ENCODE data around the gene SLC25A22.

The SLC25A22 gene

GRCh38 chr11:771617-772204, 26.4 kb downstream of the SLC25A22 start:
- DNase-seq (ENCODE audit: low read depth): no peak

- no peak for DNase-seq (ENCODE audit: low read depth)
Measured at GRCh38 chr11:770642-771616, 27.2 kb downstream of the SLC25A22 start.

DNA sequence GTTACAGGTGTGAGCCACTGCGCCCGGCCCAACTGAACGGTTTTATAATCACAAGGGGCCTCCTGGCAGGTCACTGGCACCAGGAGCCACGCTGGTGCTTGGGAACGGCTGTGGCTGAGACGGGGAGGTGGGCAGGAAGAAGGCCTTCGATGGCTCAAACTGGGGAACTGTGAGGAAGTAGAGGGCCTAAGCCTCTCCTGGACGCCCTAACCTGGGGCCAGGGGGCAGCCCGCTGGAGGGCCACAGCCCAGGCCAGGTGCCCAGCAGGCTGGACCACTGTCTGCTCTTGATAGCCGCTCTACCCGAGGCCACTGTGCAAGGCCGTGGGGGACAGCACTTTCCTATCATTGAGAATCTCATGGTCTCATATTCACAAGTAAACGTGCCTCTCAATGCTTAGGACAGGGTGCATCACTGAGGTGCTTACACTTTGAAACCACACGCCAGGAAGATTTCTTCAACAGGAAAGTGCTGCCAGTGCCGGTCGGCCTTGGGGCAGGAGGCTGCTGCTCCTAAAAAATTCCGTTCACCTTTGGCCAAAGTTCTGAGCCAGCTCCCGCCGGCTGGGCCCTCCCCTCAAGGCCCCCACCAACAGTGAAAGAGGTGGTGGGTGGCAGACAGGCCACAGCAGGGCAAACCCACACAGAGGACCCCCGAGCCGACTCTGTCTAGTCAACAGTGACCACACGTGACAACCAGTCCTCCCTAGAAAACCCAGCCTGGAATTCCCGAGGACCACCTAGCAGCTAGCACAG, 28.0 kb downstream of the SLC25A22 start:
- DNase-seq (ENCODE audit: low read depth): no peak

GRCh38 chr11:767238-767637, 30.8 kb downstream of the SLC25A22 start:
- no peak for DNase-seq (ENCODE audit: low read depth)

- no peak for DNase-seq (ENCODE audit: low read depth)
Measured at GRCh38 chr11:766936-767210, 31.2 kb downstream of the SLC25A22 start.

GRCh38 chr11:766106-766935, 31.8 kb downstream of the SLC25A22 start:
- DNase-seq (ENCODE audit: low read depth): no peak

DNA sequence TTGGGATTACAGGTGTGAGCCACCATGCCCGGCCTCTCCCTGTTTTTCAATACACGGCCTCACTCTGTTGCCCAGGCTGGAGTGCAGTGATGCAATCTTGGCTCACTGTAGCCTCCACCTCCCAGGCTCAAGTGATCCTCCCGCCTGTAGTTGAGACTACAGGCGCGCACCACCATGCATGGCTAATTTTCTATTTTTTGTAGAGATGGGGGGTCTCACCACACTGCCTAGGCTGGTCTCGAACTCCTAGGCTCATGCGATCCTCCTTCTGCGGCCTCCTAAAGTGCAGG, 32.3 kb downstream of the SLC25A22 start:
- no peak for DNase-seq (ENCODE audit: low read depth)

GRCh38 chr11:765025-765801, 32.9 kb downstream of the SLC25A22 start:
- no peak for DNase-seq (ENCODE audit: low read depth)

- DNase-seq (ENCODE audit: low read depth): no peak
Measured at GRCh38 chr11:764322-765024, 33.6 kb downstream of the SLC25A22 start.

DNA sequence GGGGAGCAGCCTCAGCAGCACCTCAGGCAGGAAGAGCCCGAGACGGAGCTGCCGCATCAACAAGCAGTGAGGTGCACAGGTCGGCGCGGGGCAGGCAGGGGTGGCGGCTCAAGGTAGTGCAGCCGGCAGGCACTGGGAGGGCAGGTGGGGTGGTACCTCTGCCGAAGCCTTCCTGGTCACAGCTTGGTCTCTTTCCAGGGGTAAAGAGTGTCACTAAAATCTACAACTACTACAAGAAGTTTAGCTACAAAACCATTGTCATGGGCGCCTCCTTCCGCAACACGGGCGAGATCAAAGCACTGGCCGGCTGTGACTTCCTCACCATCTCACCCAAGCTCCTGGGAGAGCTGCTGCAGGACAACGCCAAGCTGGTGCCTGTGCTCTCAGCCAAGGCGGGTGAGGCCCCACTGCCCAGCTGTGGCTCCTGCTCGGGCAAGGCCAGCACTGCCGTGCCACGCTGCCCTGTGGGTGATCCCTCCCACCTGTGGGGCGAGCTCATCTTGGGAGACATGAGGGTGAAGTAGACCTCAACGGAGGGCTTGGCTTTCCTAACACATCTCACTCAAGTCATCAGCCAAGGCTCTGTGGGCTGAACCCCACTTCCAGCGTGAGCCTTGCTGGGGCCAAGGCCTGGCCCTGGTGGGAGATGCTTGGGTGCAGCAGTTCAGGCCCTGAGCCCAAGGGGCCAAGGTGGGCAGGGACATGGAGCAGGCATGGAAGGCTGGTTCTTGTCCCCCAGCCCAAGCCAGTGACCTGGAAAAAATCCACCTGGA, 34.3 kb downstream of the SLC25A22 start:
- DNase-seq (ENCODE audit: low read depth): no peak

- DNase-seq (ENCODE audit: low read depth): no peak
Measured at GRCh38 chr11:763073-763463, 35.0 kb downstream of the SLC25A22 start.

DNA sequence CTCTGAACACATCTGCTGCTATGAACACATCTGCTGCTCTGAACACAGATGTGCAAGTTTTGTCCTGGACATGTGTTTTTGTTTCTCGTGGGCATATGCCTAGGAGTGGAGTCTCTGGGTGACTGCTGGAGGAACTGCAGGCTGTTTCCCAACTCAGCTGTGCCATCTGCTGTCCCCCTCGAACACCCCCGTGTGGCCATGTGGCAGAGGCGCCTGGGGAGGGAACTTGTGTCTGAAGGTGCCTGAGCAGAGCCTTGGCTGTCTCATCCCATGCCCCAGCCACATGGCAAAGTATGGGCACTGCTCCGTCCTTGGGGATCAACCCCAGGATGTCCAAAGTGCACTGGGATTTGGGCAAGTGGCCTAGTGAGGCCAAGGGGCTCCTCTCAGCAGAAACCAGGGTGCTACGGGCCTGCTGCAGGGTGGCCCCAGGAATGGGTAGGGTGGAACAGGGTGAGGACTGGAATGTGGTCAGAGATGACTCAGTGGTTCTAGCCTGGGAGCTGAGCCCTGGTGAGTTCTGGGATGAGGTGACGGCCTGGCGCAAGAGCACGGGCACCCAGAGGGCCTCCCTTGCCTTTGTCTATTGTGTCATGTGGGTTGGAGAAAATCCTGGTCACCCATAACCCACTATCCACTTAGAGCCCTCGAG, 35.5 kb downstream of the SLC25A22 start:
- peak; percentile 76 for DNase-seq (ENCODE audit: low read depth)

GRCh38 chr11:761526-762108, 36.5 kb downstream of the SLC25A22 start:
- no peak for DNase-seq (ENCODE audit: low read depth)

GRCh38 chr11:760236-760635, 37.8 kb downstream of the SLC25A22 start:
- no peak for DNase-seq (ENCODE audit: low read depth)

DNA sequence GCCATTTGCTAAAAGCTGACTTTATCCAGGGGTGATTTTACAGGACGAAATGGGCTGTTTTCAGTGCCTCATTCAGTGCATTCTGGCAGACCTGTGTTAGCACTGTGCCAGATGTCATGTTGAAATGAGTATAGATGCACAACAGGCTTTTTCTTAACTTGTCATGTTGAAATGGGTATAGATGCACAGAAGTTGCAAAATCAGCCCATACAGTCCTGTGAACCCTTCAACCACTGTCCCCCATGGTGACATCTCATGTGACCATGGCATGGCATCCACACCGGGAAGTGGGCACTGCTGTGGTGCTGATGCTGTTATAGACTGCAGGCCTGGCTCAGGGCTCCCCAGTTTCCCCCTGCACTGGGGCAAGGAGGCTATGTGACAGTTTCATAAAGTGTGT, 48.4 kb downstream of the SLC25A22 start:
- DNase-seq (ENCODE audit: low read depth): no peak

DNA sequence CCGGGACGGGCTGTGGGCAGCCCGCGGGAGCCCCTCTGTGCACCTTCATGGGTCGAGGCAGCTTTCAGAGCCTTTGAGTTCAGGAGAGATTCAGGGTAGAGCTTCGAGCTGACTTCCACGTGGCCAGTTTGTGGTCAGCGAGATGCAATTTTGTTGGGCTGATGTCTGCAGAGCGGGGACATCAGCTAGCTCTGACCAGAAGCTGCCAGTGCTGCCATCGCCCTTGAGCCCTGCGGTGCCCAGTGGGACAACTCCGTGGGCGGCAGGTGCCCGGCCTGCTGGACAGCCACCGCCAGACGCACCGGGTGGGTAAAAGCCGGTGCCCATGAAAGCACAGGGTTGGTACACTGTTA, 50.1 kb downstream of the SLC25A22 start:
- no peak for DNase-seq (ENCODE audit: low read depth)

GRCh38 chr11:747158-748006, 50.7 kb downstream of the SLC25A22 start, which contains the start of gene TALDO1:
TSS of gene TALDO1 (plus strand) at chr11:747464. CDS start at chr11:747482, 18 bp downstream.
- DNase-seq (ENCODE audit: low read depth): peak; percentile 25
